ENCODE results near the gene BCL11B. TPM values are rescaled to one million over a fixed set of nuclear protein-coding genes. Genes with fewer than 3 reads are reported as not detected.

The BCL11B gene
- total and polyA plus RNA-seq, 2 of the 8 experiments (the other 6 are each of a cell fraction or from before 2014, with no cell fraction given) = 0.63 to 5.9 TPM

DNA sequence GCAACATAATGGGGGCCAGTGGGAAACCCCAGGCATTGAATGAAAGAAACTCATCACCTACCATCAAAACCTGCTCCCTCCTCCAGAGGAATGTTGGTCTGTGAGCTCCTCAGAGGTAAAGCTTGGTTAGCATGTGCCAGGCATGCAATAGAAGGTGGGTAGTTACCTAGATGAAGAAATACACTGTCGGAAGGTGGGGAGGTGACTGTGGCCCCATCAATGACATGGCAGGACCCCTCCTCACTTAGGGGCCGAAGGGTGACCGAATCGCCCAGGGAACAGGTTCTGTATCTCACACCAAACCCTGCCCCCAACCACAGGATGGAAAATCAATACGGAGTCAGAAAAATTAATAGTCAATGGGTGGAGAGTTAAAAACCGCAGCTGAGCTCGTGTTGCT is 135.6 kb downstream of the BCL11B start:
- no peaks in the 10 kb centered on the region for H4K20me1 ChIP-seq (replicated peaks in 1 of 2; ENCODE audit: control insufficient read depth in 1 of 2, insufficient read depth in 2 of 2, low read length in 2 of 2)
- H2BK12ac ChIP-seq (ENCODE audit: low read depth, low read length) = no peak overlapping the region
- 96% methylated on average over 7 of the region's 7 CpGs; no CpG with 5 or more reads in 1 of the 2 experiments for WGBS, 2 experiments (ENCODE audit: extremely low coverage in 1 of 2, insufficient coverage in 1 of 2, insufficient read length in 1 of 2, insufficient replicate concordance in 2 of 2, low coverage in 1 of 2, low lambda C conversion rate in 2 of 2, missing lambda C conversion rate in 1 of 2)
- no peak overlapping the region for H4K5ac ChIP-seq (ENCODE audit: insufficient read length, low read depth, low read length)
- POLR2A ChIA-PET (ENCODE audit: partially characterized antibody) = interaction anchor here (0.6 kb wide), 1 partner anchor 1896 kb away, joined by 3 read pairs; no protein-coding TSS in a partner anchor
- no peaks in the 10 kb centered on the region for H3K23me2 ChIP-seq (ENCODE audit: low read depth, low read length)
- H3K27me3 ChIP-seq (replicated peaks in 1 of 4; ENCODE audit: control insufficient read depth in 3 of 4, extremely low read depth in 1 of 4, insufficient read depth in 3 of 4, low read length in 3 of 4) = 0 out of 7 replicates have a peak, but pooled peaks cover 0 to 3% (median 0%) of the 10 kb centered on the region in 4 experiments
- H3K9me3 ChIP-seq (ENCODE audit: insufficient read depth in 2 of 2, low read depth in 1 of 2, low read length in 1 of 2) = no peaks in the 10 kb centered on the region
- 0 out of 2 replicates have a peak, but pooled peaks cover 2% of the 10 kb centered on the region for H3K79me1 ChIP-seq (ENCODE audit: low read depth, low read length)
- H3K36me3 ChIP-seq (ENCODE audit: control insufficient read depth in 2 of 4, insufficient read depth in 4 of 4, low read length in 3 of 4) = no peaks in the 10 kb centered on the region
- no peak overlapping the region for H2BK15ac ChIP-seq (ENCODE audit: low read length)
- no peak overlapping the region for H4K8ac ChIP-seq (ENCODE audit: extremely low read depth, insufficient read depth, low read length)
- H3K4me1 ChIP-seq (replicated peaks in 1 of 4; ENCODE audit: control insufficient read depth in 3 of 4, insufficient read depth in 4 of 4, low read length in 3 of 4) = peaks cover 0 to 11% (median 3%) of the 10 kb centered on the region in 4 experiments; a peak in 4 of 7 replicates
- H3K14ac ChIP-seq (ENCODE audit: insufficient read length) = no peak overlapping the region
- H2AK5ac ChIP-seq (ENCODE audit: low read depth, low read length) = no peak overlapping the region
- H3K4me3 ChIP-seq (ENCODE audit: extremely low read depth in 1 of 4, insufficient read depth in 2 of 4, low read depth in 3 of 4, low read length in 4 of 4) = no peak overlapping the region
- H3K9ac ChIP-seq (replicated peaks in 1 of 4; ENCODE audit: extremely low read depth in 1 of 4, low read depth in 3 of 4, low read length in 3 of 4) = no peak overlapping the region
- H2BK5ac ChIP-seq (ENCODE audit: low read depth, low read length) = no peak overlapping the region
- no peaks in the 10 kb centered on the region for H3K79me2 ChIP-seq (ENCODE audit: control insufficient read depth in 1 of 2, insufficient read depth in 2 of 2, low read length in 2 of 2)
- H3K4ac ChIP-seq (replicated peaks; ENCODE audit: insufficient read length, low read depth, low read length) = no peak overlapping the region
- peak overlapping the region; percentile 12 for H3K56ac ChIP-seq (replicated peaks; ENCODE audit: insufficient read length, low read depth, low read length)
- no peak overlapping the region for H2BK20ac ChIP-seq (ENCODE audit: low read length)
- no peak overlapping the region for H2BK120ac ChIP-seq (replicated peaks; ENCODE audit: low read depth, low read length)
- CTCF ChIA-PET (ENCODE audit: partially characterized antibody) = interaction anchor here (0.6 kb wide), 1 partner anchor 133 kb away, joined by 3 read pairs; no protein-coding TSS in a partner anchor
- no peak overlapping the region for H3K27ac ChIP-seq (ENCODE audit: low read depth, low read length)
- H3K18ac ChIP-seq (ENCODE audit: extremely low read depth, low read length) = no peak overlapping the region
- DNase-seq (ENCODE audit: low read depth in 1 of 2, low spot score in 2 of 2) (no peak), FAIRE-seq (no peak)
- no peak overlapping the region for H4K91ac ChIP-seq (replicated peaks; ENCODE audit: insufficient read length, low read length)
- no peak overlapping the region for H3K4me2 ChIP-seq (ENCODE audit: insufficient read depth in 1 of 2, low read depth in 2 of 2, low read length in 2 of 2)
- no peak overlapping the region for H3K23ac ChIP-seq (ENCODE audit: insufficient read length)
- H2AFZ ChIP-seq (ENCODE audit: low read length) = no peak overlapping the region
- TF ChIP-seq CBX5 (IDR thresholded peaks at IDR 0.05; ENCODE audit: low read depth, low read length) (no peak), TAF1 (IDR thresholded peaks at IDR 0.05; ENCODE audit: low read depth, low read length) (no peak), POLR2AphosphoS5 (IDR thresholded peaks at IDR 0.05; ENCODE audit: low read depth, low read length) (no peak), JUN (IDR thresholded peaks at IDR 0.05; ENCODE audit: low read depth, low read length) (no peak), HDAC2 (IDR thresholded peaks at IDR 0.05; ENCODE audit: borderline replicate concordance in 1 of 2, low read depth in 2 of 2, low read length in 2 of 2) (no peak), BACH1 (IDR thresholded peaks at IDR 0.05; ENCODE audit: low read length) (no peak), CTBP2 (IDR thresholded peaks at IDR 0.05; ENCODE audit: borderline replicate concordance, insufficient read depth, insufficient read length, low read length) (no peak), EGR1 (IDR thresholded peaks at IDR 0.05; ENCODE audit: borderline replicate concordance, low read depth, low read length) (no peak), RAD21 (IDR thresholded peaks at IDR 0.05 in 1 of 2, conservative IDR thresholded peaks at IDR 0.05 in 1 of 2; ENCODE audit: low read depth in 2 of 2, low read length in 2 of 2) (no peak), YY1 (IDR thresholded peaks at IDR 0.05; ENCODE audit: low read depth, low read length) (no peak), RXRA (IDR thresholded peaks at IDR 0.05; ENCODE audit: insufficient read depth, low read depth, low read length) (no peak), TEAD4 (IDR thresholded peaks at IDR 0.05; ENCODE audit: low read depth, low read length) (no peak), EZH2 (IDR thresholded peaks at IDR 0.05; ENCODE audit: low read depth, low read length, severe bottlenecking) (no peak), KDM1A (IDR thresholded peaks at IDR 0.05; ENCODE audit: borderline replicate concordance, low read length) (no peak)

All from H1 (cell line).